Stimulated activated naive CD4-positive, alpha-beta T cell (primary cell): ENCODE data around the gene UGT3A2.

Experiments
- DNase-seq, 6 experiments: peaks; one replicate each; lab custom pipeline; 2025; lab: John Stamatoyannopoulos, UW

UGT3A2 gene, protein sequence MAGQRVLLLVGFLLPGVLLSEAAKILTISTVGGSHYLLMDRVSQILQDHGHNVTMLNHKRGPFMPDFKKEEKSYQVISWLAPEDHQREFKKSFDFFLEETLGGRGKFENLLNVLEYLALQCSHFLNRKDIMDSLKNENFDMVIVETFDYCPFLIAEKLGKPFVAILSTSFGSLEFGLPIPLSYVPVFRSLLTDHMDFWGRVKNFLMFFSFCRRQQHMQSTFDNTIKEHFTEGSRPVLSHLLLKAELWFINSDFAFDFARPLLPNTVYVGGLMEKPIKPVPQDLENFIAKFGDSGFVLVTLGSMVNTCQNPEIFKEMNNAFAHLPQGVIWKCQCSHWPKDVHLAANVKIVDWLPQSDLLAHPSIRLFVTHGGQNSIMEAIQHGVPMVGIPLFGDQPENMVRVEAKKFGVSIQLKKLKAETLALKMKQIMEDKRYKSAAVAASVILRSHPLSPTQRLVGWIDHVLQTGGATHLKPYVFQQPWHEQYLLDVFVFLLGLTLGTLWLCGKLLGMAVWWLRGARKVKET

DNA sequence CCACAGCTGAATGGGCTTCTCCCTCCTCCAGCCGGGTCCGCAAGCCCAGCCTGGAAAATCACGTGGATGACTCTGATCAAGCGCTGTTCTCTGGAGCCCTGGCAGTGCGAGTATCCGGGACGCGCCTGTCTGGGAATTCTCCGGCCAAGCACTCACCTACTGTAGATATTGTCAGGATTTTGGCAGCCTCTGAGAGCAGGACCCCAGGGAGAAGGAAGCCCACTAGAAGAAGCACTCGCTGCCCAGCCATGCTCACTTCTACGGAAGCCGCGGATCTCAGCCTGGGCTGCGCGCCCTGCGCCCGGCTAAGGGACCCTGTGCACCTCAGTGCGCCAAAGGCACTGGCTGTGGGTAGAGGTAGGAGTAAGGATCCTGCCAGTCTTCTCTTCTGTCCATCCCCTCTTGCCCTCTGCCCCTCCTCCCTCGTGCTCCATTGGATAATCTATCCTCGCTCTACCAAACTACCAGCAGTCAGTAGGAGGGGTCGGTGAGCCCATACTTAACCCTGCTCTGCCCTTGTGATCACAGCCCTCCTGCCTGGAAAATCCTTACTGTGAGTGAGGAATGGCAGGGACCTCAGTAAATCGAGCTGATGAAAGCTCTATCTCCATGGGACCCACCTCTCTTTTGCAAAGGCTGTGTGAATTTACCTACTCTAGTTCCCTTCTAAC is at the start of gene UGT3A2:
TSS of gene UGT3A2 (minus strand) at position 343 of the 671 bp plus-strand sequence. CDS start at position 250, 93 bp downstream.
- DNase-seq: no peak

DNA sequence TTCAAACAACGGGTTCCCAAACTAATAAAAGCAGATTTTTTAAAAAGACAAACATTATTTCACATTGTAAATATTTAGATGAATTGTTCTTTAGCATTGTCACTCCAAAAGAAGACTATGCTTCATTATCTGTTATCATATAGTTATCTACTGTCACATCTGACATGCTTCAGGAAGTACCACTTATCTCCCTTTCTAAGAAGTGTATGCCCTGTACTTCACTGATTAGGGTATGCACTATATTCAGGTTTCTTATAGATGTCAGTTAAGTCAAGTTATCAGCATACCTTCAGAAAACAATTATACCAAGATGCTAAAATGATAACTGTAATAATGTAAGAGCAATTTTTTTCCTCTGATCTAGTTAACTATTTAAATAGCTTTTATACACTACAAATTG is 44.6 kb upstream of the UGT3A2 start:
- no peak for DNase-seq

DNA sequence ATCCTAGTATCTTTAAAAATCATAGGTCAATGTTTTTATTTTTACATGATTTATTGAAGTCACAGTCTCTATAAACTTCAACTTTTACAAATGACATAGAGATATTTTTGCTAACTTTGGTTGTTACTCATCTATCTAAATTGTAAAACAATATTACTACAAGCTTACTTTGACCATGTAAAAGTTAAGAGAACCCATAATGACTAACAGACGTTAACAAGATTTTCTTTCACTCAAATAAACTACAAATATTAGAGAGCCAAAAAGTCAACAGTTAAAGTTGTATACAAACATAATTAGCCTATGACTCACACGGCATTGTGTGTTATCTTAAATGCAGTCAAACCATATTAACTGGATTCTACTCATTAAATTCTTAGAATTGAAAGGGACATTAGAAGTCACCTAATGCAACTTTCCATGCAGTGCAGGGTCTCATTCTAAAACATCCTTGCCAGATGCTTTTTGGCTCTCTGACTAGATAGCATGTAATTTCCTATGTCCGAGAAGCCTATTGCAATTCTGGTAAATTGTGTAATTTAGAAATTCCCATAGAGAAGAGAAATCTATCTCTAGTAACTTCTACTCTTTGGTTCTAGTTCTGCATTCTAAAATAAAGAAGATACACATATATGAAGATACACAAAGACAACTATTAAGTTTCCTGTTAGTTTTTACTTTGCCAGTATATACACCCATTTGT is 42.2 kb upstream of the UGT3A2 start:
- DNase-seq: no peak

DNA sequence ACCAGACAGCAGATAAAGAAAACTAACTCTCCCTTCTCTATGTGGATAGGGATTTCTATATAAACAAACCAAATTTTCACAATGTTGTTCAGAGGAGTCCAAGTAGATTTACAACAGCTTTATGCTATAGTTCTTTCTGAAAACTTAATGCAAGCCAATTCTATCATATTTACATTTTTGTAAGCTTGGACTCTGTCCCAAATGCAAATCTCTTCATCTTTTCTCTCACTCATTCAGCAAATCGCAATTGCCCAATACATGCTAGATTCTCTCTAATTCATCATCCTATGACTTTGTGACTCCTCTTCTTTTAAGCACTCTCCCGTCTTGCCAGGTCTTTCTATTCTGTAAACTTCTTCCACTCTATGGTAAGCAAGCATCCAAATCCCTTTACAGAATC is 39.1 kb upstream of the UGT3A2 start:
- no peak for DNase-seq

DNA sequence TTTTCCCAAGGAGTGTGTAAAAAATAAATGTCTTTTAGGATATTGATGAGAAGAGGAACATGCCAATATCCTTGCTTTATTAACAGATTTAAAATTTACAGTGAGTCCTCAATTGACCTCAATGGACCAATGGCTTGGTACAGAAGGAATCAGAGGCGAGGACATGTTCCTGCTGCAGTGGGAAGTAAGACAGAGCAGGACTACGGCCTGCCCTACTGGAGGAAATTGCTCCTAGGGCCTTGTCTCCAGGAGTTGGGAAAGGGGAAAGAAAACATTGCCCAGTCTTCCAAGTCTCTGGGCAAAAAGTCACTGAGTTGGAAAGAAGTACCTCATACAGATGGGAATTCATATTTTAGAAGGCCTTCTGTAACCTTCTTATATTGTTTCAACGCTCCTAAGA is 33.1 kb upstream of the UGT3A2 start:
- DNase-seq: no peak

DNA sequence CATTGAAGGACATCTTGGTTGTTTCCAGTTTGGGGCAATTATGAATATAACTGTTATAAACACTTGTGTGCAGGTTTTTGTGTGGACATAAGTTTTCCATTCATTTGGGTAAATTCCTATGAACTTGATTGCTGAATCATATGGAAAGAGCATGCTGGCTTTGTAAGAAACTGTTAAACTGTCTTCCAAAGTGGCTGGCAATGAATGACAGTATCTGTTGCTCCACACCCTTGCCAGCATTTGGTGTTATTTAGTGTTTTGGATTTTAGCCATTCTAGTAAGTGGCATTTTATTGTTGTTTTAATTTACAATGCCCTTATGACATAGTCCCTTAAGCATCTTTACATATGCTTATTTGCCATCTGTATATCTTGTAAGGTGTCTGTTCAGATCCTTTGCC is 29.8 kb upstream of the UGT3A2 start:
- no peak for DNase-seq

DNA sequence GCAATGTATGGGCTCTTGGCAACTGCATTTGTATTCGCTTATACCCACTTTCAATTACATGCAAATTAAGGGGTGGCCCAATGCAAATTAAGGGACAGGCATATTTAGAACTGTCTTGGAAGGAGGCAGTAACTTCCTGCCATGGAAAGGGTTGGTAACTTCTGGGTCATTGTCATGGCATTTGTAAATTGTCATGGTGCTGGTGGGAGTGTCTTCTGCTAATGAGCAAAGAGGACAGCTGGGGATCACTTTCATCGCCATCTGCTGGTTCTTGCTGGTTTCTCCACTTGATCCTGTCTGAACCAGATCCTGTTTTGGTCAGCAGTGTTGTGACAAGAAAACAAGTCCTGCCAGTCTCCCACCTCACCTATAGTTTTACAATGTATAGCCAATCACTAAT is 23.3 kb upstream of the UGT3A2 start:
- DNase-seq: no peak

DNA sequence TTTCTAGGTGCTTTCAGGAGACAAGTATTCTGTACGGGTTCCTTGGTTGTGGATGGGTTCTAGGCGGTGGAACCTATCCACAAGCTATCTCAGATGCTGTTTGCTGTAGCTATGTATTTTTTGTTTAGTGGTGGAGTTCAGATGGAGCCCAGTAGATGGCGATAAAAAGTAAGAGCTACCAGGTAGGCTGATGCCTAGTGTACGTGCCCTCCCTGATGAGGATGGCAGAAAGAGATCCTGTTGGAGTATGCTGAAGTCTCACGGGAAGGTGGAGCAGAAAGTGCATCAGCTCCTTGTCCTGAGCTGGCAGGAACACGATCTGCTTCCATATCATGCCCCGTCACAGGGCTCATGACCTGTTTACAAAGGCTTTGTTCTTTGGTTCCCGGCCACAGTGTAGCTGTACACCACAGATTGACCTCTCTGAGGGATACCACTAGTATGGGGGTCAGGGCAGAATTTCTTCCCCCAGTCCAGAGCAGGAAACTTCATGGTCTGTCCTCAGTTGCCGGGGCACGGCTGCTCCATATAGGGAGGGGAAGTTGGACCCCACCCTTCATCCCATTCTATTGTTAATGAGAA is 12.6 kb upstream of the UGT3A2 start:
- DNase-seq: peak in 2 of 6 experiments; percentile 23

DNA sequence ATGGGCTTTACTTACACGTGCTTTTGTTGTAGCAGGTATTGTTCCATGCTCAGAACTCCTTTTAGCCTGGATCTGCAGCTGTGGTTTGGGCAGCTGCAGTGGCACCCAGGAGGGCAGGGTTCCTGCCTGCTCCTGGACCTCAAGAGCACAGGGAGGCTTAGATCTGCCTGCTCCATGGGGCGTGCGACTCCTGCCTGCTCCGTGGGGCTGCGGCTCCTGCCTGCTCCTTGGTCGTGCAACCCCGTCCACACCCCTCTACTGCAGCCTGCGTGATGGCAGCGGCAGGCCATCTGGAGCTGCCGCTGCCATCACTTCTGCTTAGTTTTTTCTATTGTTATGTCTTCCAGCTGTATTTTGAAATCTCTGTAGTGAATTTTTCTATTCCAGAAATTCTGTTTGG is 11.7 kb upstream of the UGT3A2 start:
- no peak for DNase-seq

DNA sequence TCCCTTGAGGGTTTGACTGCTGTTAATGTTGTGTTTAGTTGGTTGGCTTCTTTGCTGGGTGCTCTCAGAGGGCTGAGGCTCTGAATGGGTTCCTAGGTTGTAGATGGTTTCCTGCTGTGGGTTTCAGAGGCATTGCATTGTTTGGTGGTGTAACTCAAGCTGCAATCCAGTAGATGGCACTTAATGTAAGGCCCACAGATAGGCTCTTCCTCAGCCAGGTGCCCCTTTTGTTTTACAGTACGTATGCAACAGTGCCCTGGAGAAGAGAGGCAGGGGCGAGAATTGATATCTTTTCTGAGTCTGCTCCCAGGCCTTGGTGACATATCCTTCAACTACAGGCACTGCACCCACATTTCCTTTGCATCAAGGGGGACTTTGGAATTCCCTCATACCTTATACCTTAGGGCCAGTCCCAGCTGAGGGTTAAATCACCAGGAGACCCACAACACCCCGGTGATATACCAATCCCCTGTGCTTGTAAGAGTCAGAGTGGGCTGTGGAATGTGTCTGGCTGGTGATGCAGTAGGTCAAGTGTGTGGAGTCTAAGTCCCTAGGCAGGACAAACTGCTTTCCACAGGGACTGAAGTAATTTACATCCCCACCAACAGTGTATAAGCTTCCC is 7.0 kb upstream of the UGT3A2 start:
- peak in 2 of 6 experiments; percentile 3 to 13 for DNase-seq

DNA sequence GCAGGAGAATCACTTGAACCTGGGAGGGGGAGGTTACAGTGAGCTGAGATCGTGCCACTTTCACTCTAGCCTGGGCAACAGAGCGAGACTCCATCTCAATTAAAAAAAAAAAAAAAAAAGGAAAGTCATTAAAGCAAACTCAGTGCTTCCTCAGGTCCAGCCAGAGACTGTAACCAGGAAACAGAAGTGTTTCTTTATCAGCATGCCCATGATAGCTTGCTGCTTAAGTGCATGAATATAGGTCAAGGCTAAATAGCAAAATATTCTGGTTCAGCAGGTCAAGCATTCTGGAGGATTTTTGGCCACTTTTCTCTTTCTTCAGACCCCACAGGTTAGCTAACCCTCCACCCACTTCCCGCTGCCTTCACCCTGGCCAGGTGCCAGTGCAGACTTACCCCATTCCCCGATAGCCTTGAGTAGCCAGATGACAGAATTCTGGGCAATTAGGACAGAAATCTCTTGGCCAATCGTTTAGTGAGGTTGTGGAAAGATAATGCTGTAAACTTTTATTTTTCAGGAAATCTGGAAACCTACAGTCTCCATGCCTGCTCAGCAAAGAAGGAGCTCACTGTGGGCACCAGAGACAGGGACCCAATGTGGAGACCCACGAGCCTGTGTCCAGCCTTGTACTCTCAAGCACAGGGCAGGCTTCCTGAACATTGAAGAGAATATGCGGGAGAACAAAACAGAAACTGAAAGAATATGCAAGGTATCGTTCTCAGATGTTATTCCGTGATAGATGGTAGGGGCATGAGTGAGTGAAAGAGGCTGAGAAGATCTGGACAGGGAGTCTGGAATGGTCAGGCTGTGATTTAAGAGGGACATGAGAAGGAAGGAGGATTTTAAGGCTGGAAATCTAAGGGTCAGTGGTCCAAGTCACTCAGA is 4.2 kb upstream of the UGT3A2 start:
- peak in 1 of 6 experiments; percentile 3 for DNase-seq

DNA sequence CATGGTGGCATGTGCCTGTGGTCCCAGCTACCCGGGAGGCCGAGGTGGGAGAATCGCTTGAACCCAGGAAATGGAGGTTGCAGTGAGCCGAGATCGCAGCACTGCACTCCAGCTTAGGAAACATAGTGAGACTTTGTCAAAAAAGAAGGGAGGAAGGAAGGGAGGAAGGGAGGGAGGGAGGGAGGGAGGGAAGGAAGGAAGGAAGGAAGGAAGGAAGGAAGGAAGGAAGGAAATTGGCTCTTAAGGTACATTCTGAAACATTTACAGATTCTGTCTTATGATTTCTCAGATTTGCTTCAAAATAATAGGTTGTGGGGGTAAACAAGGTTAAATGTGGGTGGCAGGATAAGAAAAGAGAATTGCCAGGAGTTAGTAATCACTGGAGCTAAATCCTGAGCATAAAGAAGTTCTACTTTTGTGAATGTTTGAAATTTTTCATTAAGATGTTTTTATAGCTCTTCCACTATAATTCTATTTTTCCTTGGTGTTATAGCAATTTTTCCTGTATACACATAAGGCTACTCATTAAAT is 2.1 kb upstream of the UGT3A2 start:
- no peak for DNase-seq

DNA sequence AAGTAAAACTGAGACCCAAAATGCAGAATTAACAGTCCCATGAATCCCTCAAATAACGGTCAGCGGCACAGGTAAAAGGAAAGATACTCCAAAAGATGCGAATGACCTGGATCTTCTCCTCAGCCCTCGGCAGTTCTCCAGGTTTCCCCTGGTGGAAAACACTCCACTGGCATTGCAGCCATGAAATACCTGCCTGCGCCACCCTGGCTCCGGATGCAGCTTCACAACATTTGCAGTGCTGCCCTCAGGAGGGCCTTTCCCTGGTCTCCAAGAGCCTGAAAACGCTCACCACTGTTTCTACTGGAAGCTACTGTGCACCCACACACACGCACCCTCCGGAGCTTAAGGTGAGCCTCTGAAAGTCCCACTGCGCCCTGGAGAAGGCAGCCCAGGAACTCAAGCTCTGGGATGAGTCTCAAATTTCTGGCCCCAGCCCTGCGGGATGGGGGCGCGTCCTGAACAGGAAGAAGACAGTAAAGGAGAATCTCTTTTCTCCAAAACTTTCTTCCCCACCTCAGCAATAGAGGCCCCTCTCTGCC is 612 bp downstream of the UGT3A2 start:
- no peak for DNase-seq

DNA sequence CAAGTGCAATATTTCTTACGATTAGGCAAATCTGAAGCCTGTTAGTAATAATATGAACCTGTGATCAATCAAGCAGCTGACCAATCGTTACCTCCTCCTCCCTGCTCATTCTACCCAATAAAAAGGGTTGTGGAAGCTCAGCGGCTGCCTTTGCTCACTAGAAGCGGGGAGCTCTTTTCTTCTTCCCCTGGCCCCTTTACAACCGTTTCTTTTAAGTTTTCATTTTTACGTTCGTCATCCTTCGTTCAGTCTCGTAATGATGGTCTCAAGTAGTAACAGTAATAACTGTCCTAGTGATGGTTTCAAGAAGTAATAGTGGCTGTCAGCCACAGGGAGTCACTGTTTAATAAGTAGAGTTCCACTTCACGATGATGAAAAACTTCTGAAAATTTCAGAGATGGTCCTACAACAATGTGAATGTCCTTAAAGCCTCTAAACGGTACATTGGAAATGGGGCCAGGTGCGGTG is 6.2 kb downstream of the UGT3A2 start:
- DNase-seq: no peak

DNA sequence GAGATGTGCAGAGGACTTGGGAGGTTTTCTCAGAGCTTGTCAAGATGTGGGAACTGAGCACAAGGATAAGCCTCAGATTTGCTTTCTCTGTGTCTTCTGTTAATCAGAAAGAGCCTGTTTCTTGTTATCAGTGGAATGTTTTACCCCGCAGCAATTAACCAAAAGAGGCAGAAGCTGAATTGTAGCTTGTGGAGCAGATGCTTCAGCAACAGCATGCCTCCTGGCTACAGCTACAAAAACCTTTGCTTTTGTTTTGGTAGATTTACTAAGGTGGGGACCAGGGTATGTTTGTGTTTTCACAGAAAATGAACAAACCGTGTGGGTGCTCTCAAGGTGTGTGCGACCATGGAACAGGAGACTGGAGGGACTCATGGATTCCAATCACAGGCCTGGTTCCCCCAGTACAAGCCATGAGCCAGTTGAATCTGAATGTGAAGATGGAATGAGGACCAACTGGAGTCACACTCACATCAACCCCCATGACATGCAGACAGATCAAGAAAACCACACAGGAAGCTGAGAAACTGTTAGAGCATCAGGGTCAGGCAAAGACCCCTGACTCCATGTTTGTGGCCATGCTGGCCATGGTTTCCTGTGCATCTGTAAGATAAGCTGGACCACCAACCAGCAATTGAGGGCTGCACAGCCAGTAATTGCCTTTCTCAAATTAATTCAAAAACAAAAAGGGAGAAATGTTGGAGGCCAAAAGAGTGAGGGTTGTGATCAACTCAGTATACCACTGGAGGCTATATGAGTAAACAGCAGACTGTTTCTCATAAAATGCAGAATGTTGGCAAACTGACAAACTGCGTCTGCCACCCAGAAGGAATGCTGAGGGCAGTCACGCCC is 6.9 kb downstream of the UGT3A2 start:
- no peak for DNase-seq

DNA sequence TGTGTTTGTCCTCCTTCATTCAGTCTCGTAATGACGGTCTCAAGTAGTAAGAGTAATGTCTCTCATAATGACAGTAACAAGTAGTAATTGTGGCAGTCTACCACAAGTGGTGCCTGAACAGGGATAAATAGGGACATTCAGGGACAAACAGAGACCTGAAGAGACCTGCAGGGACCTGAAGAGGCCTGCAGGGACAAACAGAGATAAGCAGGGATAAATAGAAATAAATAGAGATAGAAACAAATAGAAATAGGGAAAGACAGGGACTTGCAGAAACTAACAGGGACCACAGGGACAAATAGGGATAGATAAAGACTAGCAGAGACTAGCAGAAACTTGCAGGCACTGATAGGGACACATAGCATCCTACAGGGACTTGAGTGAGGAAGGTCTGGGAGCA is 7.9 kb downstream of the UGT3A2 start:
- DNase-seq: no peak

DNA sequence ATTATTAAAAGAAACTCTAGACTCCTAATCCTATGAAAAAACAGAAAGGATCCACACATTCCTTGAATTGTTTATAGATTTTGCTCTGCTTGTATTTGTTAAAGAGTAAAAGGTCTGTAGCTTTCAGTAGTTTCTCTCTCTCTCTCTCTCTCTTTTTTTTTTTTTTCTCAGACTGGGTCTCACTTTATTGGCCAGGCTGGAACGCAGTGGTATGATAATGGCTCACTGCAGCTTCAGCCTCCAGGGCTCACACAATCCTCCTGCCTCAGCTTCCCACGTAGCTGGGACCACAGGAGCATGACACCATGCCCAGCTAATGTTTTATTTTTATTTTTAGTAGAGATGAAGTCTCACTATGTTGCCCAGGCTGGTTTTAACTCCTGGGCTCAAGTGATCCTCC is 9.3 kb downstream of the UGT3A2 start:
- no peak for DNase-seq

DNA sequence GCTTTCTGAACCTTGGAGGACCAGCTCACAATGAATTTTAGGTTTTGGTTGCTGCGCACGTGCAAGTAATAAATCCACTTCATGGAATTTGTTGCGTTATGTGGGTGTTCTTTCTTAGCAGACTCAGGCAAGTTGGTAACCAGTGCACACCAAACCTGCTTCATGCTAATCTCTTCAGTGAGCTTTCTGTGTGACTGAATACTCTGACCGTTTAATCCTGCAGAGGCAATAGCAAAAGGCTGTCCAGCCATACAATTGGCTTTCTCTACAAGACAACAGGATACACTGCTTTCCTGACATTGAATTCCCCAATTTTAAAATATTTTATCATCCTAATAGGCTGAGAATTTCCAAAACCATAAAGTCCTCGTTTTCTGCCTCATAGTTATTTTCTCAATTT is 10.3 kb downstream of the UGT3A2 start:
- no peak for DNase-seq

DNA sequence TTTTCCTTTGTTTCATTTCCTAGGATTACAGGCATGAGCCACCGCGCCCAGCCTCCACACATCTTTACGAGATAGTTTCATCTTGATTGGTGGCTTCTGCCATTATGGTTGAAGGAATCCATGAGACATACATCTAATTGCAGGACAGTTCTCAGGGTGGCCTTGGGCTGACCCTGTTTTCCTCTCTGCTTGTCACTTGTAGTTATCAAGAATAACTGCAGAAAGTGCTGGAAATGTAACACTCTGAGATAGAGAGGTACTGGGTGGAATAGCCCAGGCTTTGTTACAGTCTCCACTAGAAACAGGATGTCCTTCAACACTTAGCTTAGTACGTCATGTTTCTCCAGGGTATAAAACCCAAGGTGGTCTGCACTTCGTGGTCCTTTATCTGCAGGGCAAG is 10.7 kb downstream of the UGT3A2 start:
- DNase-seq: no peak
